ENCODE results near the gene ANXA4. TPM values are rescaled to one million over a fixed set of nuclear protein-coding genes. Genes with fewer than 3 reads are reported as not detected.

Gene ANXA4
- polyA plus RNA-seq, 1 of the 3 experiments (the other 2 are of a cell fraction): 137 TPM

- Histone ChIP-seq H3K79me2 (ENCODE audit: insufficient read depth) (no peaks in the 10 kb centered on the region), H3F3A (replicated peaks; ENCODE audit: insufficient read depth) (no peaks in the 10 kb centered on the region), H3K9ac (no peak overlapping the region), H3K9me2 (no peaks in the 10 kb centered on the region), H4K20me1 (ENCODE audit: insufficient read depth) (no peaks in the 10 kb centered on the region), H3K4me3 (ENCODE audit: low read depth in 2 of 2, low read length in 1 of 2) (no peak overlapping the region), H3K27ac (ENCODE audit: low read depth in 2 of 2, low read length in 1 of 2) (no peak overlapping the region), H3K27me3 (ENCODE audit: insufficient read depth) (no peaks in the 10 kb centered on the region), H3K4me1 (ENCODE audit: control insufficient read depth in 1 of 2, insufficient read depth in 2 of 2, low read depth in 1 of 2, low read length in 1 of 2) (no peaks in the 10 kb centered on the region), H2AFZ (ENCODE audit: low read depth) (no peak overlapping the region), H3K9me3 (no peaks in the 10 kb centered on the region), H3K36me3 (replicated peaks in 1 of 2; ENCODE audit: control insufficient read depth in 1 of 2, insufficient read depth in 2 of 2, low read length in 1 of 2) (no peaks in the 10 kb centered on the region), H3K4me2 (no peak overlapping the region)
- WGBS (ENCODE audit: low lambda C conversion rate): 59% methylated on average over 5 of the region's 5 CpGs
- TF ChIP-seq CTCF (IDR thresholded peaks at IDR 0.05) (no peak), SIN3A (IDR thresholded peaks at IDR 0.05; ENCODE audit: borderline replicate concordance, low read depth, low read length) (no peak), FOSL2 (IDR thresholded peaks at IDR 0.05; ENCODE audit: borderline replicate concordance, low read depth) (no peak), GABPA (IDR thresholded peaks at IDR 0.05; ENCODE audit: low read depth) (no peak), RXRA (IDR thresholded peaks at IDR 0.05; ENCODE audit: borderline replicate concordance, low read depth) (no peak), FOXJ3 (CRISPR knock-in tag; IDR thresholded peaks at IDR 0.05) (no peak), FOXM1 (IDR thresholded peaks at IDR 0.05; ENCODE audit: low read depth) (no peak), ELF1 (IDR thresholded peaks at IDR 0.05) (no peak), USF2 (IDR thresholded peaks at IDR 0.05; ENCODE audit: borderline replicate concordance, low read depth, low read length) (no peak), NRF1 (IDR thresholded peaks at IDR 0.05; ENCODE audit: low read depth, low read length) (no peak), YY1 (IDR thresholded peaks at IDR 0.05; ENCODE audit: low read depth) (no peak)
- no peak for DNase-seq
- ChIA-PET CTCF (interaction anchor here (1.0 kb wide), 1 partner anchor 16 kb away, joined by 3 read pairs; no protein-coding TSS in a partner anchor), POLR2A (no interaction called here)
Observed at GRCh38 chr2:69709290-69709689, 32.6 kb upstream of the ANXA4 start.

GRCh38 chr2:69711971-69712370 is 30.0 kb upstream of the ANXA4 start:
- Histone ChIP-seq H4K20me1 (ENCODE audit: insufficient read depth) (no peaks in the 10 kb centered on the region), H3K9me3 (no peaks in the 10 kb centered on the region), H2AFZ (ENCODE audit: low read depth) (no peak overlapping the region), H3K9ac (no peak overlapping the region), H3K4me3 (ENCODE audit: low read depth in 2 of 2, low read length in 1 of 2) (no peak overlapping the region), H3K27me3 (ENCODE audit: insufficient read depth) (no peaks in the 10 kb centered on the region), H3K4me1 (ENCODE audit: control insufficient read depth in 1 of 2, insufficient read depth in 2 of 2, low read depth in 1 of 2, low read length in 1 of 2) (no peaks in the 10 kb centered on the region; a peak in 1 of 4 replicates), H3K4me2 (no peak overlapping the region), H3K79me2 (ENCODE audit: insufficient read depth) (no peaks in the 10 kb centered on the region), H3K27ac (ENCODE audit: low read depth in 2 of 2, low read length in 1 of 2) (no peak overlapping the region), H3F3A (replicated peaks; ENCODE audit: insufficient read depth) (no peaks in the 10 kb centered on the region), H3K9me2 (no peaks in the 10 kb centered on the region), H3K36me3 (replicated peaks in 1 of 2; ENCODE audit: control insufficient read depth in 1 of 2, insufficient read depth in 2 of 2, low read length in 1 of 2) (no peaks in the 10 kb centered on the region)
- DNase-seq: no peak
- CTCF ChIA-PET: interaction anchor here (4.4 kb wide), 1 partner anchor 13 kb away, joined by 16 read pairs; no protein-coding TSS in a partner anchor
- 83% methylated on average over 3 of the region's 3 CpGs for WGBS (ENCODE audit: low lambda C conversion rate)
- POLR2A ChIA-PET: no interaction called here
- TF ChIP-seq NRF1 (IDR thresholded peaks at IDR 0.05; ENCODE audit: low read depth, low read length): no peak
- no peak for TF ChIP-seq JUND (IDR thresholded peaks at IDR 0.05)
- TF ChIP-seq REST (IDR thresholded peaks at IDR 0.05; ENCODE audit: low read depth, low read length): no peak
- TF ChIP-seq IRF3 (IDR thresholded peaks at IDR 0.05; ENCODE audit: low read depth, low read length): no peak
- TF ChIP-seq POLR2AphosphoS5 (IDR thresholded peaks at IDR 0.05; ENCODE audit: low read depth, low read length): no peak
- TF ChIP-seq RCOR1 (IDR thresholded peaks at IDR 0.05; ENCODE audit: low read length): no peak
- no peak for TF ChIP-seq RAD21 (IDR thresholded peaks at IDR 0.05; ENCODE audit: low read length)
- no peak for TF ChIP-seq PBX3 (IDR thresholded peaks at IDR 0.05)
- no peak for TF ChIP-seq CHD2 (IDR thresholded peaks at IDR 0.05; ENCODE audit: low read length, partially characterized antibody)
- TF ChIP-seq MEF2A (IDR thresholded peaks at IDR 0.05; ENCODE audit: borderline replicate concordance, low read depth): no peak
- TF ChIP-seq FOXM1 (IDR thresholded peaks at IDR 0.05; ENCODE audit: low read depth): no peak
- TF ChIP-seq TCF12 (IDR thresholded peaks at IDR 0.05): no peak
- no peak for TF ChIP-seq SIN3A (IDR thresholded peaks at IDR 0.05; ENCODE audit: borderline replicate concordance, low read depth, low read length)
- no peak for TF ChIP-seq TAF1 (IDR thresholded peaks at IDR 0.05; ENCODE audit: borderline replicate concordance, low read depth, low read length)

Measured in SK-N-SH (cell line).